ENCODE data around the gene MAZ.
A peak's percentile ranks its signal among the peaks of the same experiment; 100 is the strongest.

The MAZ gene

DNA sequence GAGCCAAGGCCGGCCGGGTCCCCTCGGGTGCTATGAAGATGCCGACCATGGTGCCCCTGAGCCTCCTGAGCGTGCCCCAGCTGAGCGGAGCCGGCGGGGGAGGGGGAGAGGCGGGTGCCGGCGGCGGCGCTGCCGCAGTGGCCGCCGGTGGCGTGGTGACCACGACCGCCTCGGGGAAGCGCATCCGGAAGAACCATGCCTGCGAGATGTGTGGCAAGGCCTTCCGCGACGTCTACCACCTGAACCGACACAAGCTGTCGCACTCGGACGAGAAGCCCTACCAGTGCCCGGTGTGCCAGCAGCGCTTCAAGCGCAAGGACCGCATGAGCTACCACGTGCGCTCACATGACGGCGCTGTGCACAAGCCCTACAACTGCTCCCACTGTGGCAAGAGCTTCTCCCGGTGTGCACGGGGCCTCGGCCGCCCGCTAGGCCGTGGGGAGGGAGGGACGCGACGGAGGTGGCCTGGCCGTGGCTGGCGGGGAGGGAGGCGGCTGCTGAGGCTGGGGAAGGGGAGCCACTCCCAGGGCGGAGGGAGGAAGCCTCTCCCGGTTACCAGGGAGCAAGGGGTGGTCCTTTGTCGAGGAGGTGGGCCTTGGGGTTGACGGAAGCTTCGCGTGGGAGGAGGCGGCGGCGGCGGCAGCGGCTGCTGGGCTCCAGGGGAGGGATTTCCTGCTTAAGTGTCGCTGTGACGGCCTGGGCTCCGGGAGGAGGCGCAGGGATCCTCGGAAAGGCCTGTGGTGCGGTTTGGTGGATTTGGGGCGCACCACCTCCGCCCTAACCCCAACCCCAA lies 1.3 kb downstream of the MAZ start:
- peak overlapping the region; percentile 36 to 60 (median 54) for H3K4me3 ChIP-seq
- H3K27ac ChIP-seq = peak overlapping the region; percentile 72 to 98 (median 91)

DNA sequence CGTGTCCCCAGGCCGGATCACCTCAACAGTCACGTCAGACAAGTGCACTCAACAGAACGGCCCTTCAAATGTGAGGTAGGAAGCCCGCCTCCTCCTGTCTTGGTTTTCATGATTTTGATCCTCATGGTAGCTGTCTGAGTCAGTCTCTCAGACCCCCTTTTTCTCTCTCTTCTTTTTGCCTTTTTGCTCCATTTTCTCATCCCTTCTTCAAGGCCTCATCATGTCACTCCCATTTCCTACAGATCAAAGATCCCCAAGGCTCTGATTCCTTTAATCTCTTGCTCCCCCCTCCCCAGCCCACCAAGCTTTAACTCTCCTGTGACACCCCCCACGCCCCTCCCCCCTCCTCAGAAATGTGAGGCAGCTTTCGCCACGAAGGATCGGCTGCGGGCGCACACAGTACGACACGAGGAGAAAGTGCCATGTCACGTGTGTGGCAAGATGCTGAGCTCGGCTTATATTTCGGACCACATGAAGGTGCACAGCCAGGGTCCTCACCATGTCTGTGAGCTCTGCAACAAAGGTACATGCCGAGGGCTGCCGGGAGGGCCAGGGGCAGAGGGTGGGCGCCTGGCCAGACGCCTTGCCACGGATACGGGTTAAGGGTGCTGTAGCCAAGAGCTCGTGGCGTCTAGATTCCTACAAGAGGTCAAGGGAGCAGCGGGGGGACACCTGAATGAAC lies 2.0 kb downstream of the MAZ start:
- peak overlapping the region; percentile 36 to 60 (median 54) for H3K4me3 ChIP-seq
- H3K27ac ChIP-seq = peak overlapping the region in 20 of 21 experiments; percentile 77 to 98 (median 91)

DNA sequence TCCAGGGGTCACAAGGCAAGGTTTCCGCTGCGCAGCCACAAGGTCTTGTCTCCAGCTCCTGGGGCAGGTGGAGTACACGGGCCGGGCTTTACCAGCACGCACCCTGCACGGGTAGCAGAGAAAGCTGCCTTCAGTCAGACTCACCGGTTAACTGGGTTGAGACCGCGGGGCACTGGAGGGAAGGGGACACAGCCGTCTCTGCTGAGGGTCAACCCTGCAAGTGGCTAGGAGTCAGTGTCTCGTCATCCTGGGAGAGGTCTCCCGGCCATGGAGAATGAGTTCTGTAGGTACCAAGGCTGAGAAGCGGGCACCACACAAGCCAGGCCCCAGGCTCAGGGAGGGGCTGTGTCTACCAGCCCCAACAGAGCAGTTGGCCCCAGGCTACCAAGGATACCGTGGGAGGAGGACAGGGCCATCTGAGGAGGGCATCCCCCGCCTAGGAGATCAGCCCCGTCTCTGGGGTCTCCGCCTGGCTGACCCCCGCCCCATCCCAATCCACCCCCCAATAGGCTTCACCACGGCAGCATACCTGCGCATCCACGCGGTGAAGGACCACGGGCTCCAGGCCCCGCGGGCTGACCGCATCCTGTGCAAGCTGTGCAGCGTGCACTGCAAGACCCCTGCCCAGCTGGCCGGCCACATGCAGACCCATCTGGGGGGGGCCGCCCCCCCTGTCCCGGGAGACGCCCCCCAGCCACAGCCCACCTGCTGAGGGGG lies 2.9 kb downstream of the MAZ start:
- Histone ChIP-seq H3K4me3 (peak overlapping the region in 2 of 7 experiments; percentile 53 to 60), H3K27ac (peak overlapping the region in 17 of 21 experiments; percentile 80 to 98 (median 91))

DNA sequence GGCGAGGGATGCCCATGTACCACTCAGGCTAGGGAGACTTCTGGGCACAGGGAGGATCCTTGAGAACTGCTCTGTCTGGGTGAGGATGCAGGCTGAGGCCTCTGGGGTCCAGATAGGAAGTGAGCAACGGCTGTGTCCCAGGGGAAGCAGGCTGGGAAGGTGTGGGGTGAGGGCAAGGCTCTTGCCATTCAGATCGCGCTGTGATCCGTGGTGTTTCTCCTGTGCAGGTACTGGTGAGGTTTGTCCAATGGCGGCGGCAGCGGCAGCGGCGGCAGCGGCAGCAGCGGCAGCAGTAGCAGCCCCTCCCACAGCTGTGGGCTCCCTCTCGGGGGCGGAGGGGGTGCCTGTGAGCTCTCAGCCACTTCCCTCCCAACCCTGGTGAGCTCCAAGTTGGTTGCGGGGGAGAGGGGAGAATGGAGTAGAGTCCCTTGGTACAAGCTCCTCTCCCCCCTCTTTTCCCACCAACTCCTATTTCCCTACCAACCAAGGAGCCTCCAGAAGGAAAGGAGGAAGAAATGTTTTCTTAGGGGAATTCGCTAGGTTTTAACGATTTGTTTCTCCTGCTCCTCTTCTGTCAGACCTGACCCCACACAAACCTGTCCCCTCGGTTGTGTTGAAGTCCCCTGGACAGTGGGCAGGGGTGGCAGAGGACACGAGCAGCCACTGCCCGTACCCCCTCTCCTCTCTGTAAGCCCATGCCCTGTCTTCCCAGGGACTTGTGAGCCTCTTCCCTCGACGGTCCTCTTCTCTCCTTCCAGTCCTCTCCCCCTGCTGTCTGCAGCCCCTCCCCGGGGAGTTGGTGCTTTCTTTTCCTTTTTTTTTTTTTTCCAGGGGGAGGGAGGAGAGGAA lies 3.7 kb downstream of the MAZ start:
- peak overlapping the region in 1 of 7 experiments; percentile 60 for H3K4me3 ChIP-seq

DNA sequence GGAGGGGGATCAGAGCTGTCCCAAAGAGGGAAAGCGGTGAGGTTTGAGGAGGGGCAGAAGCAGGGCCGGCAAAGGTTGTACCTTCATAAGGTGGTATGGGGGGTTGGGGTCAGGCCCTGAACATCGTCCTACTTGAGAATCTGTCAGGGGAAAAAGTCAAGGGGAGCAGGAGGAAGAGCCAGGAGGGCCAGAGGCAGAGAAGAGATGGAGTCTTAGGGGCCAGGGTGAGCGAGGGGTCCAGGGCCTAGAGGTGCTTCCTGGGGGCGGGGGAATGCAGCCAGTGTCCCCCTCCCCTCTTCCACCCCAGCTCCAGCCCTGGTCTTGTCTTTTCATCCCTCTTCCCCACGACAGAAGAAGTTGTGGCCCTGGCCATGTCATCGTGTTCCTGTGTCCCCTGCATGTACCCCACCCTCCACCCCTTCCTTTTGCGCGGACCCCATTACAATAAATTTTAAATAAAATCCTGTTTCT lies 4.4 kb downstream of the MAZ start:
- Histone ChIP-seq H3K27ac (peak overlapping the region in 18 of 21 experiments; percentile 6 to 98 (median 82)), H3K4me3 (peak overlapping the region in 6 of 7 experiments; percentile 36 to 53 (median 44))

More for the DNA sequence above, 3.7 kb downstream of the MAZ start:
- H3K27ac ChIP-seq = peak overlapping the region in 17 of 21 experiments; percentile 6 to 98 (median 88)

DNA sequence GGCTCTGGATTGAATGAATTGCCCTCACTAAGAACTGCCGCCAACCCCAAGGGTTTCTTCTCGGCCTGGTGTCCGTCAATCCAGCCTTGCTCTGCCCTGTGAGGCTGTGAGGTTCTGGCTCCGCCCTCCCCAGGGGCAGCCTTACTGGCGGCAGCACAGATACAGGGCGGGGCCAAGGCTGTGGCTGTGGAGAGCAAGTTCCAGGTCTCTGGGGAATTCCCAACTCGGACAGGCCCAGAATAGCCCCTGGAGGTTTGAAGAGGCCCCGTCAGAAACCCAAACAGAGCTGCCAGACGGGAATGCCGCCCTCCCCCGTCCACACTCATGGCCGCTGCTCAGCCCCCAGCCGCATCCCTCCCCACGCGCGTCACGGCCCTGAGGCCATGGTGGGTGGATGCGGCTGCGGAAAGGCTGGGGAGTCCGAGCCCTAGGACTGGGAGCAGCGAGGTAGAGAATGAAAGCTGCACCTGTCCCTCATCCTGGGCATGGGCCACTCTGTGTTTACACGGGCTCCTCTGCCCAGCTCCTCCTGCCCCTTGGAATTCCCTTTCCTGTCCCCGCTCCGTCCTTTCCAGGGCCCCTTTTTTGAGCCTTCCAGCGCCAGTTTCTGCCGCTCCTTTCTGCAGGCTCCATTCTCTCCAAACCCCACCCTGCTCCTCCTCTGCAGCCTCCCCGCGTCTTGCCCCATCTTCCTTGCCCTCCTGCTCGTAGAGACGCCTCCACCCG lies 5.0 kb downstream of the MAZ start:
- H3K4me3 ChIP-seq = peak overlapping the region; percentile 32 to 53 (median 41)
- peak overlapping the region in 20 of 21 experiments; percentile 30 to 98 (median 81) for H3K27ac ChIP-seq

DNA sequence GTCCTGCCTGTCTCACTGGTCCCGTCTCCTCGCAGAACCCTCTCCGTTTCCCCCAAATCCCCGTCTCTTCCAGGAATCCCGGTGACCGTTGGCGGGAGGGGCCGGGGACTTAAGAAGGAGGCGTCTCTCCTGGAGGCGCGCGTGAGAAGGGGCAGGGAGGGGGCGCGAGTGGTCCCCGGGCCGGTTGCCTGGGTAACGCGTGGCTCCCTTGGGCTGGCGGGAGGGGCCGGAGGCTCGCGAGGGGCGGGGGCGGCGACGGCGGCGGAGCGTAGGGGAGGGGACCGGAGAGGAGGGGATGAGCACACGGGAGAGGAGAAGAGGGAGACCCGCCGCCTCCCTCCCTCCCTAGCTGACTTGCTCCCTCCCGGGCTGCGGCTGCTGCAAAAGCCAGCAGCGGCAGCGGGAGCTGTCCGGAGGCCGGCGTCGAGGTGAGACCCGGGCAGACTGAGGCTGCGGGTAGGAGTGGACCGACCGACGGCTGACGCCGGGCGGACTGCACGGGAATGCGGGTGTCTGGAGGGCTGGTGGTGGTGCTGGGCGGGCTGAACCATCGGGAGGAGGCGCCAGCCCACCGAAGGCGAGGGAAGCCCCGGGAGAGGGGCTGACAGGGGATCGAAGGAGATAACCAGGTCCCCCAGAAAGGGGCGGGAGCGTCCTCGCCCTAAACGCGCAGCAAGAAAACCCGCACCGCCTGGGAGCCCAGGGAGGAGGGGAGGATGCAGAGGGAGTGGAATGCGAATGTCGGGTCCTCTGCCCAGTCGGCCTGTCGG lies 5.8 kb downstream of the MAZ start, which contains the start of gene PRRT2:
PRRT2 (plus strand) TSS at position 298 of the 770 bp plus-strand sequence. CDS start 862 bp downstream, outside the sequence.
- peak within 1 kb of the TSS; percentile 32 to 53 (median 41) for H3K4me3 ChIP-seq
- H3K27ac ChIP-seq = peak within 1 kb of the TSS in 20 of 21 experiments; percentile 30 to 98 (median 81)

DNA sequence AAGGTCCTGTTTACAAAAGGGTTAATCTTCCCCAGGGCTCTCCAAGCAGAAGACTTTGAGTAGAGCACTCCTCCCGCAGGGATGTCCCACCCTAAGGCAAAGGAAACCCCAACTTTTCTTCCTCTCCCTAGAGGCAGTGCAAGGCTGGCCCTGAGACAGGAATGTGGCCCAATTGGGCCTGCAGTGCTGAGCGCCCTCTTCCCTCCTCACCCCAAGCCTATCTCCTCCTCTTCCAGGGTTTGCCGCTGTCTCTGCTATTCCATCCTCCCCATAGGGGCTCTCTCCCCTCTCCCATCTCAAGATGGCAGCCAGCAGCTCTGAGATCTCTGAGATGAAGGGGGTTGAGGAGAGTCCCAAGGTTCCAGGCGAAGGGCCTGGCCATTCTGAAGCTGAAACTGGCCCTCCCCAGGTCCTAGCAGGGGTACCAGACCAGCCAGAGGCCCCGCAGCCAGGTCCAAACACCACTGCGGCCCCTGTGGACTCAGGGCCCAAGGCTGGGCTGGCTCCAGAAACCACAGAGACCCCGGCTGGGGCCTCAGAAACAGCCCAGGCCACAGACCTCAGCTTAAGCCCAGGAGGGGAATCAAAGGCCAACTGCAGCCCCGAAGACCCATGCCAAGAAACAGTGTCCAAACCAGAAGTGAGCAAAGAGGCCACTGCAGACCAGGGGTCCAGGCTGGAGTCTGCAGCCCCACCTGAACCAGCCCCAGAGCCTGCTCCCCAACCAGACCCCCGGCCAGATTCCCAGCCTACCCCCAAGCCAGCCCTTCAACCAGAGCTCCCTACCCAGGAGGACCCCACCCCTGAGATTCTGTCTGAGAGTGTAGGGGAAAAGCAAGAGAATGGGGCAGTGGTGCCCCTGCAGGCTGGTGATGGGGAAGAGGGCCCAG lies 6.7 kb downstream of the MAZ start:
- H3K4me3 ChIP-seq = peak overlapping the region in 5 of 7 experiments; percentile 41 to 53 (median 46)
- peak overlapping the region in 12 of 21 experiments; percentile 6 to 98 (median 85) for H3K27ac ChIP-seq

DNA sequence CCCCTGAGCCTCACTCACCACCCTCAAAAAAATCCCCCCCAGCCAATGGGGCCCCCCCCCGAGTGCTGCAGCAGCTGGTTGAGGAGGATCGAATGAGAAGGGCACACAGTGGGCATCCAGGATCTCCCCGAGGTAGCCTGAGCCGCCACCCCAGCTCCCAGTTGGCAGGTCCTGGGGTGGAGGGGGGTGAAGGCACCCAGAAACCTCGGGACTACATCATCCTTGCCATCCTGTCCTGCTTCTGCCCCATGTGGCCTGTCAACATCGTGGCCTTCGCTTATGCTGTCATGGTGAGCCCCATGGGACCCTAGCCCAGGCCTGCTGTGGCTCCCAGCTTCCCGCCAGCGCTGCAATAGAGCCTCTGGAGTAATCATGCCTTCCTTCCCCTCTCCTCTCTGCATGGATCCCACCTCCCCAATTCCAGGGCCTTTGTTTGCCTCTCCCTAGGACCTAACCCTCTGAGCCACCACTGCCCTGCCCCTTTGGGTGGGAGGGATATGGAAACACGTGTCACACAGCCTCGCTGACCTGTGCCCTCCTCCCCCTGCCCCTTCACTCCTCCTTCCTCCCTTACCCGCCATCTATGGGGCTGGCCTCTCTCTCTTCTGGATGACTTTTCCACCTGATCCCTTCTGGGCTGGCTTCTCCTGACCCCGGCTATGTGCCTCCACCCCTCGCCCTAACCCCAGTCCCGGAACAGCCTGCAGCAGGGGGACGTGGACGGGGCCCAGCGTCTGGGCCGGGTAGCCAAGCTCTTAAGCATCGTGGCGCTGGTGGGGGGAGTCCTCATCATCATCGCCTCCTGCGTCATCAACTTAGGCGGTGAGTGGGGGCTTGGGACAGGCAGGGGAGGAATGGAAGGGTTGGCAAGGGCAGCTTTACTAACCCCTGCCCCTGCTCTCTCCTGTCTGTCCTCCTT lies 7.6 kb downstream of the MAZ start:
- Histone ChIP-seq H3K27ac (peak overlapping the region in 5 of 21 experiments; percentile 10 to 95 (median 44)), H3K4me3 (no peak overlapping the region)

DNA sequence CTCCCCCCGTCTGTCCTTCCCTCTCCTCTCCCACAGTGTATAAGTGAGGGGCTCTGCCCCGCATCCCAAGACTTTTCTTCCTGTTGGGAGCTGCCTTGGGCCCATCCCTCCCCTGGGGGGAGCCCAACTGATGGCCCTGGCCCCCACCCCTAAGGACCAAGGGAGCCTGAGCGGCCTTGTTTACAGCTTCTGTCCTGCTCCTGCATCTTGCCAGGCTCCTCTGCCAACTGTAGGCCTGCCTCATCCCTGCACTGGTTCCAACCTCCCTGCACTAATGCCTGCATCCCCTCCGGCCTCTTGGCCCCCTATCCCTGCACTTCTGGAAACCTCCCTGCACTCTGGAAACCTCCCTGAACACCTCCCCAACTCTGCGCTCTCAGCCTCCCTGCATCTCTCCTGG lies 8.3 kb downstream of the MAZ start:
- Histone ChIP-seq H3K4me3 (no peak overlapping the region), H3K27ac (peak overlapping the region in 6 of 21 experiments; percentile 5 to 96 (median 93))

DNA sequence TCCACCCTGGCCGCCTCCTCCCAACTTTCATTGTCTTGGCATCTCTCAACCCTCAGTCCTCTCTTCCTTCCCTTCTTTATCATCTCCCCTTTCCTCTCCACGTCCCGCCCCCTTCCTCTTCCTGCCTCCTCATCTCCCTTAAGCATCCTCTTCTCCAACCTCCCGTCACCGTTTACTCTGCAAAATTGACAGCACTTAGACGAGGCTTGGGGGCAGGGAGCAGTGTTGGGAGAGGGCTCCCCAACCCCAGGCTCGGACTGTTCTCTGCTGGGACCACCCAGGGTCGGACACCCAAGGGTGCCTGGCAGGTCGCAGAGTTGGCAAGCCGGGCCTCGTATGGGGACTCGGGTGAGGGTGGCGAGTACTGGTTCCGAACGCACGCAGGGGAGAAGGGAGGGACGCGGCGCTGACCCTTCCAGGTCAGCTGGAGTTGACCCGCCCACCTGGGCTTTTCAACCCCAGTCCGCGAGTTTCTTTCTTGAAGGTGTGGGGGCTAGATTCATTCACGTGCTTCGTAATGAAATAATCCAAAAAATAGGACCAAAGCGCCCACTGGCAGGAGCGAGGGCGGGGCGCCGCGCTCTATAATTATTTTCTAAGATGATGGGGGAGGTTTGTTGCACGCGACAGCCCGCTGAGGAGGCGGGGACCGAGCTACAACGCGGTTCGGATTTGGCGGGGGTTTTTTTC lies 8.8 kb downstream of the MAZ start:
- Histone ChIP-seq H3K4me3 (peak overlapping the region; percentile 48 to 85 (median 66)), H3K27ac (peak overlapping the region in 19 of 21 experiments; percentile 39 to 98 (median 91))

DNA sequence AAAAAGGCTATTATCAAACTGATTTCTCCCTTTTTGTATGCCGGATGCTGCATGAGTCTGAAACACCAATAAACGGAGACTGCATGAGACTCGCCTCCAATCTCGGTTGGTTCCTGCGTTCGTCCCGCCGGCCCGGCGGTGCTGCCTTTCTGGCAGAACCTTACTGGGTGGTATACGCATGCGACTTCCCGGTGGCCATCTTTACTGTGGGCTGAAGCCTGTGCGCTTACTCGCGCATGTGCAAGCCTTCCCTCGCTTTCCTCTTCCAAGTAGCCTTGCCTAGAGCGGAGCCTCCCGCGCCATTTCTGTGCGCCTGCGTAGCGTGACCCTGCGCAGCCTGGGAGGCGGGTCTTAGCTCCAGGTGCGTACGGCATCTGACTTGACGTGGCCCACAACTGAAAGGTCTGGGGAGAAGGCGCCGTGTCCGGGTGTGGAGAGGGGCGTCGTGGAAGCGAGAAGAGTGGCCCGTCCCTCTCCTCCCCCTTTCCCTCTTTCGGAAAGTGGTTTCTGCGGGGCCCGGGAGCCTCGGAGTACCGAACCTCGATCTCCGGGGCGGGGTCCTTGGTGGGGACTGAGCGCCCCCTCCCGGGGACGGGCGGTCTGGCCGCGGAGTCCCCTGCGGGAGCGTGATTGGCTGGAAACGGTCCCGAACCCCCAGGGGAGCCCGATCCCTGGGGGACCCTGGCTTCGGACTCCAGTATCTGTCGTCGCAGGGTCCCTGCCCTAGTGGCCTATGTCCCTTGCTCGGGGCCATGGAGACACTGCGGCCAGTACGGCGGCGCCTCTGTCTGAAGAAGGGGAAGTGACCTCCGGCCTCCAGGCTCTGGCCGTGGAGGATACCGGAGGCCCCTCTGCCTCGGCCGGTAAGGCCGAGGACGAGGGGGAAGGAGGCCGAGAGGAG lies 9.7 kb downstream of the MAZ start, which contains the start of gene PAGR1:
PAGR1 (plus strand) TSS at position 360 of the 901 bp plus-strand sequence; CDS start at position 734, 374 bp downstream.
- H3K4me3 ChIP-seq = peak within 1 kb of the TSS; percentile 48 to 85 (median 66)

DNA sequence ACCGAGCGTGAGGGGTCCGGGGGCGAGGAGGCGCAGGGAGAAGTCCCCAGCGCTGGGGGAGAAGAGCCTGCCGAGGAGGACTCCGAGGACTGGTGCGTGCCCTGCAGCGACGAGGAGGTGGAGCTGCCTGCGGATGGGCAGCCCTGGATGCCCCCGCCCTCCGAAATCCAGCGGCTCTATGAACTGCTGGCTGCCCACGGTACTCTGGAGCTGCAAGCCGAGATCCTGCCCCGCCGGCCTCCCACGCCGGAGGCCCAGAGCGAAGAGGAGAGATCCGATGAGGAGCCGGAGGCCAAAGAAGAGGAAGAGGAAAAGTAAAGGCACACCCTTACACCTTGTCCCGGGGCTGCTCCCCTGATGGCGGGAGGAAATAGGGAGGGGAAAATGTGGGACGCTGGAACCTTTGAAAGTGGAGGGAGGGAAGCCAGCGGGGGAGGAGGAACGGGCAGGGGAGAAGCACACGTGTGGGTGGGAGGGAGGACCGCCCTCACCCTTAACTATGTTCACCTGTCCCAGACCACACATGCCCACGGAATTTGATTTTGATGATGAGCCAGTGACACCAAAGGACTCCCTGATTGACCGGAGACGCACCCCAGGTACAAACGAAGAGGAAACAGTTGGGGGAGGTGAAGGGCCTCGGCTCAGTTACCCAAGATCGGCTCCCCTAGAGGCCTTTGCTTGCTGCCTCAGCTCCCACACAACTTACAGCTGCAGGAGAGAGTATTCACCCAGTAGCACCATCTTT lies 10.5 kb downstream of the MAZ start:
- peak overlapping the region; percentile 48 to 85 (median 66) for H3K4me3 ChIP-seq

More for the DNA sequence above, 9.7 kb downstream of the MAZ start, which contains the start of gene PAGR1:
- peak within 1 kb of the TSS; percentile 59 to 98 (median 91) for H3K27ac ChIP-seq

More for the DNA sequence above, 10.5 kb downstream of the MAZ start:
- peak overlapping the region; percentile 59 to 98 (median 91) for H3K27ac ChIP-seq
